MG63 (cell line): ENCODE results near the gene NDUFA6. TPM values are rescaled to one million over a fixed set of nuclear protein-coding genes. Genes with fewer than 3 reads are reported as not detected.
A peak's percentile ranks its signal among the peaks of the same experiment; 100 is the strongest.
"Not testable (repeated sequence)": the region's sequence is repeated elsewhere in the genome, so short reads cannot be mapped to it uniquely, and the experiment has no call there.

Source experiments
- DNase-seq: peaks from one replicate; pipeline ENCODE4 v3.0.0-alpha.2; 2020
- H3K27me3 ChIP-seq: fragments of 250-450 bp; sonication (Bioruptor Pico); 2 replicates; pipeline ENCODE4 v1.5.1; 2020; ENCODE audit warnings: mild to moderate bottlenecking, moderate library complexity
- H3K36me3 ChIP-seq: fragments of 250-450 bp; sonication (Bioruptor Pico); 2 replicates; pipeline ENCODE4 v1.5.1; 2020; ENCODE audit warnings: mild to moderate bottlenecking, moderate library complexity
- H3K4me3 ChIP-seq: fragments of 250-450 bp; sonication (Bioruptor Pico); 2 replicates; pipeline ENCODE4 v1.5.1; 2020; ENCODE audit warnings: mild to moderate bottlenecking, moderate library complexity
- H3K9me3 ChIP-seq: fragments of 250-450 bp; sonication (Bioruptor Pico); 2 replicates; pipeline ENCODE4 v1.5.1; 2020; ENCODE audit warnings: mild to moderate bottlenecking, moderate library complexity
- total RNA-seq: library from RNA; depleted of rRNA; stranded (reverse); fragments of >200 nt; shearing (Covaris generic); gene quantifications from 2 replicates; pipeline ENCODE4 v1.2.3, GENCODE V29; 2014; ENCODE audit warnings: low replicate concordance

NDUFA6 gene
- total RNA-seq, 1 experiment from 2014 or later = 91.3 TPM

- not testable (repeated sequence) for H3K27me3 ChIP-seq, H3K9me3 ChIP-seq
These were observed 29.9 kb upstream of the NDUFA6 start for GRCh38 chr22:42120231-42121021.

GRCh38 chr22:42116848-42117424, 26.4 kb upstream of the NDUFA6 start:
- H3K36me3 ChIP-seq = no peaks in the 10 kb centered on the region
- H3K9me3 ChIP-seq = 0 out of 2 replicates have a peak, but pooled peaks cover 4% of the 10 kb centered on the region
- no peak for DNase-seq
- H3K27me3 ChIP-seq = no peaks in the 10 kb centered on the region
- H3K4me3 ChIP-seq = no peak overlapping the region

More at GRCh38 chr22:42120231-42121021, 29.9 kb upstream of the NDUFA6 start:
- not testable (repeated sequence) for H3K36me3 ChIP-seq, DNase-seq, H3K4me3 ChIP-seq

GRCh38 chr22:42115420-42115830, 24.9 kb upstream of the NDUFA6 start:
- not testable (repeated sequence) for H3K27me3 ChIP-seq, H3K9me3 ChIP-seq, H3K36me3 ChIP-seq, DNase-seq, H3K4me3 ChIP-seq

- DNase-seq = no peak
- H3K4me3 ChIP-seq = no peak overlapping the region
These were observed 24.1 kb upstream of the NDUFA6 start for GRCh38 chr22:42114721-42115120.

GRCh38 chr22:42112793-42113192, 22.2 kb upstream of the NDUFA6 start:
- H3K4me3 ChIP-seq, DNase-seq, H3K36me3 ChIP-seq, H3K9me3 ChIP-seq, H3K27me3 ChIP-seq: not testable (repeated sequence)

More at GRCh38 chr22:42114721-42115120, 24.1 kb upstream of the NDUFA6 start:
- no peaks in the 10 kb centered on the region for H3K36me3 ChIP-seq
- H3K27me3 ChIP-seq = no peaks in the 10 kb centered on the region; the same call in 1 of the 2 replicates
- 0 out of 2 replicates have a peak, but pooled peaks cover 4% of the 10 kb centered on the region for H3K9me3 ChIP-seq

GRCh38 chr22:42111798-42112197, 21.2 kb upstream of the NDUFA6 start:
- Histone ChIP-seq H3K27me3 (no peaks in the 10 kb centered on the region; the same call in 1 of the 2 replicates), H3K4me3 (no peak overlapping the region), H3K9me3 (0 out of 2 replicates have a peak, but pooled peaks cover 4% of the 10 kb centered on the region), H3K36me3 (no peaks in the 10 kb centered on the region)
- DNase-seq = no peak

GRCh38 chr22:42108848-42109247, 18.3 kb upstream of the NDUFA6 start:
- peaks cover 3% of the 10 kb centered on the region for H3K9me3 ChIP-seq
- no peak for DNase-seq
- no peaks in the 10 kb centered on the region; the same call in 1 of the 2 replicates for H3K27me3 ChIP-seq

GRCh38 chr22:42104332-42104860, 13.8 kb upstream of the NDUFA6 start:
- not testable (repeated sequence) for DNase-seq

More at GRCh38 chr22:42108848-42109247, 18.3 kb upstream of the NDUFA6 start:
- Histone ChIP-seq H3K36me3 (no peaks in the 10 kb centered on the region), H3K4me3 (no peak overlapping the region)

GRCh38 chr22:42101199-42101598, 10.6 kb upstream of the NDUFA6 start:
- no peak overlapping the region for H3K4me3 ChIP-seq
- no peaks in the 10 kb centered on the region for H3K27me3 ChIP-seq
- no peaks in the 10 kb centered on the region for H3K36me3 ChIP-seq
- no peak for DNase-seq
- peaks cover 22% of the 10 kb centered on the region for H3K9me3 ChIP-seq

More at GRCh38 chr22:42104332-42104860, 13.8 kb upstream of the NDUFA6 start:
- peaks cover 19% of the 10 kb centered on the region for H3K9me3 ChIP-seq
- not testable (repeated sequence) for H3K27me3 ChIP-seq, H3K4me3 ChIP-seq, H3K36me3 ChIP-seq

GRCh38 chr22:42091455-42091782, 847 bp upstream of the NDUFA6 start:
- Histone ChIP-seq H3K27me3 (no peaks in the 10 kb centered on the region), H3K9me3 (no peaks in the 10 kb centered on the region), H3K4me3 (peak overlapping the region; percentile 75), H3K36me3 (peaks cover 17% of the 10 kb centered on the region)
- DNase-seq = no peak

- no peak for DNase-seq
- H3K36me3 ChIP-seq = peaks cover 54% of the 10 kb centered on the region
These were observed 4.5 kb downstream of the NDUFA6 start for GRCh38 chr22:42086051-42086450.

GRCh38 chr22:42084874-42085273, 5.7 kb downstream of the NDUFA6 start:
- H3K36me3 ChIP-seq = peaks cover 54% of the 10 kb centered on the region

More at GRCh38 chr22:42086051-42086450, 4.5 kb downstream of the NDUFA6 start:
- Histone ChIP-seq H3K4me3 (no peak overlapping the region), H3K27me3 (no peaks in the 10 kb centered on the region), H3K9me3 (no peaks in the 10 kb centered on the region)

GRCh38 chr22:42083119-42083518, 7.5 kb downstream of the NDUFA6 start:
- peaks cover 43% of the 10 kb centered on the region for H3K36me3 ChIP-seq
- H3K27me3 ChIP-seq = no peaks in the 10 kb centered on the region
- DNase-seq = no peak
- H3K9me3 ChIP-seq = no peaks in the 10 kb centered on the region
- no peak overlapping the region for H3K4me3 ChIP-seq

More at GRCh38 chr22:42084874-42085273, 5.7 kb downstream of the NDUFA6 start:
- no peak overlapping the region for H3K4me3 ChIP-seq
- no peak for DNase-seq
- no peaks in the 10 kb centered on the region for H3K9me3 ChIP-seq
- H3K27me3 ChIP-seq = no peaks in the 10 kb centered on the region

GRCh38 chr22:42080287-42080686, 10.3 kb downstream of the NDUFA6 start:
- Histone ChIP-seq H3K36me3 (peaks cover 26% of the 10 kb centered on the region), H3K9me3 (no peaks in the 10 kb centered on the region), H3K27me3 (no peaks in the 10 kb centered on the region), H3K4me3 (peak overlapping the region; percentile 74)
- no peak for DNase-seq

GRCh38 chr22:42079319-42080251, 11.0 kb downstream of the NDUFA6 start, which contains the start of gene SMDT1:
SMDT1 (plus strand) TSS chr22:42079700; CDS start chr22:42079769, 69 bp downstream.
- H3K9me3 ChIP-seq = no peaks in the 10 kb centered on the region
- peak within 1 kb of the TSS; percentile 74 for H3K4me3 ChIP-seq
- peaks cover 21% of the 10 kb centered on the region for H3K36me3 ChIP-seq
- no peaks in the 10 kb centered on the region for H3K27me3 ChIP-seq
- DNase-seq = peak; percentile 99
